Vagina (tissue), 2 donors: Measurements from ENCODE around the gene MYH9.
"Not testable (repeated sequence)": the region's sequence is repeated elsewhere in the genome, so short reads cannot be mapped to it uniquely, and the experiment has no call there.

Source experiments
- CTCF ChIP-seq, 3 experiments: fragments of 450-650 bp in 2 of 3; fragments of 200-600 bp in 1 of 3; sonication (generic) in 1 of 3; IDR thresholded peaks; one replicate each; pipeline ENCODE4 v1.5.1; 2017 to 2019; ENCODE audit warnings: antibody characterized with exemption in 3 of 3, mild to moderate bottlenecking in 2 of 3, moderate library complexity in 2 of 3
- POLR2A ChIP-seq, 2 donors: fragments of 450-650 bp; IDR thresholded peaks; one replicate each; pipeline ENCODE4 v1.6.1; 2017; ENCODE audit warnings: antibody characterized with exemption in 2 of 2, mild to moderate bottlenecking in 2 of 2, moderate library complexity in 2 of 2
- POLR2AphosphoS5 ChIP-seq, 2 donors: sonication (generic); formaldehyde crosslinking; IDR thresholded peaks; one replicate each; pipeline ENCODE4 v1.9.0; 2017; ENCODE audit warnings: antibody characterized with exemption in 2 of 2, mild to moderate bottlenecking in 2 of 2, low read depth in 1 of 2; ENCODE audit not compliant: insufficient read depth in 1 of 2

- TF ChIP-seq CTCF (IDR thresholded peaks at IDR 0.05); POLR2A (IDR thresholded peaks at IDR 0.05); POLR2AphosphoS5 (IDR thresholded peaks at IDR 0.05; ENCODE audit: insufficient read depth in 1 of 2, low read depth in 1 of 2): not testable (repeated sequence)
These were observed 123.7 kb downstream of the MYH9 start for GRCh38 chr22:36263886-36264664.
